Lower leg skin (tissue), 4 donors: ENCODE data around the gene PDZD7. TPM values are rescaled to one million over a fixed set of nuclear protein-coding genes. Genes with fewer than 3 reads are reported as not detected.
"Not testable (repeated sequence)": the region's sequence is repeated elsewhere in the genome, so short reads cannot be mapped to it uniquely, and the experiment has no call there.

Source experiments
- DNase-seq, 2 donors: peaks; one replicate each; pipeline ENCODE4 v3.0.0-alpha.2; 2019; ENCODE audit warnings: low spot score in 2 of 2
- H3K4me3 ChIP-seq: fragments of 200-600 bp; sonication (generic); 2 replicates; pipeline ENCODE4 v1.5.1; 2017; ENCODE audit warnings: mild to moderate bottlenecking, low read depth; ENCODE audit not compliant: poor library complexity, severe bottlenecking
- CTCF ChIP-seq, 3 donors: fragments of 450-650 bp; IDR thresholded peaks; one replicate each; pipeline ENCODE4 v1.5.1; 2016; ENCODE audit warnings: antibody characterized with exemption in 3 of 3, mild to moderate bottlenecking in 3 of 3, moderate library complexity in 2 of 3
- POLR2A ChIP-seq, 2 donors: fragments of 450-650 bp; IDR thresholded peaks; one replicate each; pipeline ENCODE4 v1.6.1; 2016 to 2017; ENCODE audit warnings: antibody characterized with exemption in 2 of 2, mild to moderate bottlenecking in 1 of 2, moderate library complexity in 1 of 2
- WGBS, 2 donors: methylation state at CpG; one replicate each; pipeline ENCODE4 v1.1.5; 2018; 5-methylcytosine and 5-hydroxymethylcytosine counted together
- intact Hi-C: fragments of 100-400 bp; cut with DNase I; formaldehyde crosslinking; loops from one replicate; pipeline ENCODE4 v1.15.0; 2023; ENCODE audit warnings: low total_unique reads
- total RNA-seq, 4 donors: library from RNA; depleted of rRNA; stranded (reverse); fragments of >200 nt; gene quantifications; one replicate each; pipeline ENCODE4 v1.1.0, GENCODE V29; 2016

PDZD7 gene
- total RNA-seq, 4 donors from 2014 or later = 1.5 to 9.0 (median 3.5) TPM

- WGBS, 2 donors = 79 to 93% methylated on average over 3 of the region's 3 CpGs
- intact Hi-C loops = no loop called here
- TF ChIP-seq POLR2A (IDR thresholded peaks at IDR 0.05) = no peak
- TF ChIP-seq CTCF (IDR thresholded peaks at IDR 0.05) = no peak
- H3K4me3 ChIP-seq = no peak overlapping the region
- no peak for DNase-seq
These were observed 9.1 kb upstream of the PDZD7 start for GRCh38 chr10:101040061-101040460.

- TF ChIP-seq POLR2A (IDR thresholded peaks at IDR 0.05) = no peak
- TF ChIP-seq CTCF (IDR thresholded peaks at IDR 0.05) = no peak
- H3K4me3 ChIP-seq = no peak overlapping the region
- 73 to 75% methylated on average over 5 of the region's 5 CpGs for WGBS, 2 donors
- DNase-seq = no peak
- intact Hi-C loops = no loop called here
These were observed 7.6 kb upstream of the PDZD7 start for GRCh38 chr10:101038484-101038883.

- WGBS, 2 donors = 71 to 90% methylated on average over 4 to 7 of the region's 7 CpGs
- no peak for TF ChIP-seq POLR2A (IDR thresholded peaks at IDR 0.05)
- TF ChIP-seq CTCF (IDR thresholded peaks at IDR 0.05) = no peak
- intact Hi-C loops = no loop called here
- H3K4me3 ChIP-seq = no peak overlapping the region
- DNase-seq = no peak
These were observed 5.8 kb upstream of the PDZD7 start for GRCh38 chr10:101036726-101037125.

- 85 to 94% methylated on average over 10 of the region's 10 CpGs for WGBS, 2 donors
- no peak for DNase-seq
- intact Hi-C loops = no loop called here
- H3K4me3 ChIP-seq = no peak overlapping the region
- no peak for TF ChIP-seq POLR2A (IDR thresholded peaks at IDR 0.05)
- TF ChIP-seq CTCF (IDR thresholded peaks at IDR 0.05) = no peak
These were observed 5.2 kb upstream of the PDZD7 start for GRCh38 chr10:101035916-101036702.

GRCh38 chr10:101035314-101035713 is 4.4 kb upstream of the PDZD7 start:
- DNase-seq = no peak
- intact Hi-C loops = no loop called here
- H3K4me3 ChIP-seq = no peak overlapping the region
- TF ChIP-seq CTCF (IDR thresholded peaks at IDR 0.05) (no peak), POLR2A (IDR thresholded peaks at IDR 0.05) (no peak)
- 85 to 90% methylated on average over 7 of the region's 7 CpGs for WGBS, 2 donors

GRCh38 chr10:101034404-101034803 is 3.5 kb upstream of the PDZD7 start:
- DNase-seq, H3K4me3 ChIP-seq, intact Hi-C loops: not testable (repeated sequence)
- WGBS, 2 donors = 92 to 96% methylated on average over 4 of the region's 4 CpGs
